ENCODE results near the gene ACO1. TPM values are rescaled to one million over a fixed set of nuclear protein-coding genes. Genes with fewer than 3 reads are reported as not detected.
"Not testable (repeated sequence)": the region's sequence is repeated elsewhere in the genome, so short reads cannot be mapped to it uniquely, and the experiment has no call there.

Gene ACO1
- total and polyA plus RNA-seq, 2 donors (not counting 3 experiments of a cell fraction or from before 2014, with no cell fraction given): 51.6 to 54.1 TPM

DNA sequence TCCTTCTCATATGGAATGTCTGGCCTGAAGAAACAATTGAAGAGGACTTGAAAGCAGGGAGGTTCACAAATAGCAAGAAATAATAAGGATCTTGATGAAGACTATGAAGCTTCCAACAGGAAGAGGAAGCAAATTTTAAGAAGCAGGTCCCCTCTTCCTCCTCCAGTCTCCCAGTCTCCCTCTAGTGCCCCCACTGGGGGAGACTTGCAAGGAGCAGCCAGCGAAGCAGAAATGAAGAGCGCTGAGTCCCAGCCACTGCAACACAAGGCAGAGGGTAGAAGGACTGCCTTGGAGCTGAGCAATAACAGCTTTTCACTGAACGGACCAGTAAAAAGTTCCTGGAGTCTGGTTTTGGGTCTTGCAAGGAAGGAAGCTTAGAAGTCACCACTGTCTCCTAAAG lies 32.6 kb upstream of the ACO1 start:
- dilution Hi-C loops (cut with MboI; ENCODE audit: extremely low pct_ligation_motif_present, low sequenced_read_pairs): no loop called here
- Histone ChIP-seq H3K4me3 (replicated peaks in 1 of 3; ENCODE audit: insufficient read depth in 1 of 3, low read depth in 1 of 3, low read length in 3 of 3) (no peak overlapping the region), H3K4me2 (ENCODE audit: insufficient read depth, low read length) (no peak overlapping the region), H3K9ac (replicated peaks; ENCODE audit: extremely low read depth, insufficient read depth, low read length) (no peak overlapping the region), H3K27me3 (ENCODE audit: control insufficient read depth in 2 of 2, insufficient read depth in 2 of 2, low read length in 2 of 2) (peaks cover 2 to 3% of the 10 kb centered on the region in 2 experiments), H3K79me2 (ENCODE audit: control insufficient read depth, insufficient read depth, low read length) (no peaks in the 10 kb centered on the region), H3K4me1 (ENCODE audit: control insufficient read depth, extremely low read depth, insufficient read depth, low read length) (no peaks in the 10 kb centered on the region), H4K20me1 (replicated peaks; ENCODE audit: control insufficient read depth, extremely low read depth, insufficient read depth, low read length) (no peaks in the 10 kb centered on the region), H3K27ac (ENCODE audit: insufficient read depth, low read depth, low read length) (no peak overlapping the region), H3K9me1 (replicated peaks; ENCODE audit: control insufficient read depth, extremely low read depth, insufficient read depth, low read length) (no peaks in the 10 kb centered on the region), H2AFZ (ENCODE audit: low read depth, low read length) (no peak overlapping the region), H3K9me3 (replicated peaks; ENCODE audit: control insufficient read depth, insufficient read depth, low read length) (no peaks in the 10 kb centered on the region), H3K36me3 (ENCODE audit: control insufficient read depth in 2 of 2, extremely low read depth in 1 of 2, insufficient read depth in 2 of 2, low read length in 2 of 2) (no peaks in the 10 kb centered on the region)
- ChIA-PET POLR2A (no interaction called here), CTCF (no interaction called here)
- no peak for FAIRE-seq
- DNase-seq (ENCODE audit: low read depth, low spot score): no peak
- intact Hi-C loops (cut with micrococcal nuclease): loop anchor here (5.0 kb wide), 1 partner anchor 1230 kb away; no protein-coding TSS in a partner anchor
- BruUV-seq (replicated peaks): no TSS peak
- no peak for TF ChIP-seq POLR2AphosphoS5 (IDR thresholded peaks at IDR 0.05; ENCODE audit: insufficient read depth, low read depth, low read length)
- TF ChIP-seq POLR2A (IDR thresholded peaks at IDR 0.05; ENCODE audit: low read depth, low read length): no peak
- TF ChIP-seq JUN (IDR thresholded peaks at IDR 0.05; ENCODE audit: borderline replicate concordance, insufficient read depth, insufficient read length, low read depth): no peak
- TF ChIP-seq, protein P1, sequence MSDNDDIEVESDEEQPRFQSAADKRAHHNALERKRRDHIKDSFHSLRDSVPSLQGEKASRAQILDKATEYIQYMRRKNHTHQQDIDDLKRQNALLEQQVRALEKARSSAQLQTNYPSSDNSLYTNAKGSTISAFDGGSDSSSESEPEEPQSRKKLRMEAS (IDR thresholded peaks at IDR 0.05; ENCODE audit: insufficient read depth, insufficient read length): no peak
- no peak for TF ChIP-seq GATA2 (IDR thresholded peaks at IDR 0.05; ENCODE audit: insufficient read depth, insufficient read length, low read depth, low read length)
- TF ChIP-seq, protein P2, sequence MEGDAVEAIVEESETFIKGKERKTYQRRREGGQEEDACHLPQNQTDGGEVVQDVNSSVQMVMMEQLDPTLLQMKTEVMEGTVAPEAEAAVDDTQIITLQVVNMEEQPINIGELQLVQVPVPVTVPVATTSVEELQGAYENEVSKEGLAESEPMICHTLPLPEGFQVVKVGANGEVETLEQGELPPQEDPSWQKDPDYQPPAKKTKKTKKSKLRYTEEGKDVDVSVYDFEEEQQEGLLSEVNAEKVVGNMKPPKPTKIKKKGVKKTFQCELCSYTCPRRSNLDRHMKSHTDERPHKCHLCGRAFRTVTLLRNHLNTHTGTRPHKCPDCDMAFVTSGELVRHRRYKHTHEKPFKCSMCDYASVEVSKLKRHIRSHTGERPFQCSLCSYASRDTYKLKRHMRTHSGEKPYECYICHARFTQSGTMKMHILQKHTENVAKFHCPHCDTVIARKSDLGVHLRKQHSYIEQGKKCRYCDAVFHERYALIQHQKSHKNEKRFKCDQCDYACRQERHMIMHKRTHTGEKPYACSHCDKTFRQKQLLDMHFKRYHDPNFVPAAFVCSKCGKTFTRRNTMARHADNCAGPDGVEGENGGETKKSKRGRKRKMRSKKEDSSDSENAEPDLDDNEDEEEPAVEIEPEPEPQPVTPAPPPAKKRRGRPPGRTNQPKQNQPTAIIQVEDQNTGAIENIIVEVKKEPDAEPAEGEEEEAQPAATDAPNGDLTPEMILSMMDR (IDR thresholded peaks at IDR 0.05; ENCODE audit: extremely low read depth in 1 of 2, insufficient read depth in 1 of 2, low read depth in 1 of 2, low read length in 2 of 2): no peak
- no peak for TF ChIP-seq EZH2 (IDR thresholded peaks at IDR 0.05; ENCODE audit: borderline replicate concordance, low read depth, low read length, severe bottlenecking)
- no peak for TF ChIP-seq FOS (IDR thresholded peaks at IDR 0.05; ENCODE audit: borderline replicate concordance, insufficient read depth, low read length)
- no peak for TF ChIP-seq MYC (IDR thresholded peaks at IDR 0.05; ENCODE audit: low read depth, low read length)

DNA sequence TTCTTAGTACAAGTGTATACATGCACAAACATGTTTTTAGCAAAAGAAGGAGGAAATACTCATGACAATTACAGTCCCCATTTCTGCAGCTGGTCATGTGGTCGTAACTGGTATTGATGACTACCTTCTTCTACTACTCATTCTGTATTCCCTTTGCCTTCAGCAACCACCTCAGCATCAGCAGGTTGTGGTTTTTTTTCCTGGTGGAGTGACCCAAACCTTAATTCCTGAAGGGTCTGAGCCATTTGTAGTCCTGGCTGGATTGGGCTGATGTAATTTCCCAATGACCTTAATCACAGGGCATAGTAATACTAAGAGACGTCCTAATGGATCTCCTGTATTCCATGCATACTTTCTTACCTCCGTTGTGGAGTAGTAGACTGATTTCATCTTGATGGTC lies 31.0 kb upstream of the ACO1 start:
- DNase-seq (ENCODE audit: low read depth, low spot score); BruUV-seq (replicated peaks); POLR2A ChIA-PET; dilution Hi-C loops (cut with MboI; ENCODE audit: extremely low pct_ligation_motif_present, low sequenced_read_pairs); H3K9me3 ChIP-seq (replicated peaks; ENCODE audit: control insufficient read depth, insufficient read depth, low read length); H3K27me3 ChIP-seq (ENCODE audit: control insufficient read depth in 2 of 2, insufficient read depth in 2 of 2, low read length in 2 of 2); H3K4me3 ChIP-seq (replicated peaks in 1 of 3; ENCODE audit: insufficient read depth in 1 of 3, low read depth in 1 of 3, low read length in 3 of 3); H3K79me2 ChIP-seq (ENCODE audit: control insufficient read depth, insufficient read depth, low read length); H4K20me1 ChIP-seq (replicated peaks; ENCODE audit: control insufficient read depth, extremely low read depth, insufficient read depth, low read length); H3K9ac ChIP-seq (replicated peaks; ENCODE audit: extremely low read depth, insufficient read depth, low read length); H3K4me1 ChIP-seq (ENCODE audit: control insufficient read depth, extremely low read depth, insufficient read depth, low read length); H3K27ac ChIP-seq (ENCODE audit: insufficient read depth, low read depth, low read length); H3K36me3 ChIP-seq (ENCODE audit: control insufficient read depth in 2 of 2, extremely low read depth in 1 of 2, insufficient read depth in 2 of 2, low read length in 2 of 2); FAIRE-seq; H3K9me1 ChIP-seq (replicated peaks; ENCODE audit: control insufficient read depth, extremely low read depth, insufficient read depth, low read length); H3K4me2 ChIP-seq (ENCODE audit: insufficient read depth, low read length); CTCF ChIA-PET; H2AFZ ChIP-seq (ENCODE audit: low read depth, low read length): not testable (repeated sequence)
- intact Hi-C loops (cut with micrococcal nuclease): loop anchor here (5.0 kb wide), 1 partner anchor 1231 kb away; no protein-coding TSS in a partner anchor

Measured in endothelial cell of umbilical vein (primary cell).